Stimulated activated CD8-positive, alpha-beta memory T cell treated with anti-CD3 and anti-CD28 coated beads, Interleukin-2, amount 100 ng/mL, for 1 hour (primary cell): ENCODE measurements around the gene TMEM143.
A peak's percentile ranks its signal among the peaks of the same experiment; 100 is the strongest.
"Not testable (repeated sequence)": the region's sequence is repeated elsewhere in the genome, so short reads cannot be mapped to it uniquely, and the experiment has no call there.

Source experiments
- DNase-seq, 2 donors: peaks; one replicate each; pipeline ENCODE4 v3.0.0-alpha.2; 2020; ENCODE audit warnings: low read depth in 2 of 2

The TMEM143 gene

DNA sequence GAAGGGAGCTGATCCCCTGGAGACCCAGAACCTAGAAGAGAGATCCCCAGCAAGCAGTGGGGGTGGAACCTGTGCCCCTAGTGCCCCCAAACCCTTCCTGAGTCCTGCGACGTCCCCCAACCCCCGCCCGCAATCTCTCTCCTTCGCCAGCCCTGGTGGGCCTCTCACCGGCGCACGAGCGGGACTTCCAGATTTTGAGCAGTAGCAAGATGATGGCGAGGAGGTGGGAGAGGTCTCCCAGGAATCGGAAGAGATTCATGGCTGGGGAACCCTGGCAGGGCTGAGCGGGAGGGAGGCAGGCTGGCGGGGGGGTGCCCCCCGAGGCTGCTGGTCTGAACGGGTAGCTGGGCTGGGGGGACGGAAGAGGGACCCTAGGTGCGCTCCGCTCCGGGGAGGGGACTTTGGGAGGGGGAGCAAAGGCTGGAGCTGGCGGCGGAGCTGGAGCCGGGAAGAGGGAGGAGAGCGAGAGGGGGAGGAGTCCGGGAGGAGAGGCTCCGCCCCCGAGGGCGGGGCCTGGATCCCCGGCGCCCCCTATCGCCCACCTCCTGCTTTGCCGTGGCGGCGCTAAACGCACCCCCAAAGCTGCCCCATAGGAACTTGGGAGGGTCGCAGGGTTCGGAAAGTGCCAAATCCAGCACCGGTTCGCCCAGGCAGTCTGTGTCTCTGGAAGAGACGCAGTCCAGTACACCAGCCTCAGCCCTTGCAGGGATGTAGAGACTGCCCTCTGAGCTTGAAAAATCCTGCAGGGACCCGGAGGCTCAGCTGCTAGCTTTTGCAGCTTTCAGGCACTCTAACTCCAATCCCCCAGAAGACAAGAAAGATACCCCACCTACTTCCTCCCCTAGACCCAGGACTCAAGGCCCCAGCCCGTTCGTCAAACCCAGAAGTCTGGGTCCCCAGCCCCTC, 27.6 kb upstream of the TMEM143 start, which contains the start of gene KDELR1:
TSS of gene KDELR1 (minus strand) at position 452 of the 906 bp plus-strand sequence. CDS start at position 259, 193 bp downstream.
- DNase-seq = peak; percentile 55 to 58

DNA sequence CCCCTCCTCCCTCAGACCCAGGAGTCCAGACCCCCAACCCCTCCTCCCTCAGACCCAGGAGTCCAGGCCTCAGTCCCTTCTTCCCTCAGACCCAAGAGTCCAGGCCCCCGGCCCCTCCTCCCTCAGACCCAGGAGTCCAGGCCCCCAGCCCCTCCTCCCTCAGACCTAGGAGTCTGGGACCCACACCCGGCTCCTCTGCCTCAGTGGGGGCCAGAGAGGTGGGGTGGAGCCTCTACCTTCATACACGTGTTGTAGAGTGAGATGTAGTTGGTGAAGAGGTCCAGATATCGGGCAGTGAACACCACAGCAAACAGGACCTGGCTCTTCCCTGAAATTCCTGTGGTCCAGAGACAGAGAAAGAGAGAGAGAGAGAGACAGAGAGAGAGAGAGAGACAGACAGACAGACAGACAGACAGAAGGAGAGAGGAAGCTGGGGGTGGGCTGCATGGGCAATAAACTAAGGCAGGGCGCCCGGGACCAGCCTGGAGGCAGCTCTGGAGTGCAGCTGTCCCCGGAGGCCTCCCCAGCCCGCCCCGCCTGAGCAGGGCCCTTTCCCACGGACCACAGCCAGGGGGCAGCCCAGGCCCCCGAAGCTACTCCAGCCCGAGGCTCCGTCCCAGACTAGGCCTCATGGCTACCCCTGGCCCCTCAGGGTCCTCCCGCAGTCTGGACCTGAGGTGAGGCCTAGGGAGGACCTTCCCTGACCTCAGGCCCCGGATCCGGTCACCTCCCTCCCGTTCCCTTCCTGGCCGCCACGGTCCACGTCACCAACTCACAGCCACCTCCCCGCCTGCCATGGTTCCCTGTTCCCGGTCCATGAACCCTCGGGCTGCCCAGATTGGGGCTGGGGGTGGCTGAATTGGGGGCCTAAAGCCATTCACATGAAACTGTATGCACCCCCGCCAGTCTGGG, 26.7 kb upstream of the TMEM143 start:
- peak in 1 of 2 donors; percentile 42 for DNase-seq

DNA sequence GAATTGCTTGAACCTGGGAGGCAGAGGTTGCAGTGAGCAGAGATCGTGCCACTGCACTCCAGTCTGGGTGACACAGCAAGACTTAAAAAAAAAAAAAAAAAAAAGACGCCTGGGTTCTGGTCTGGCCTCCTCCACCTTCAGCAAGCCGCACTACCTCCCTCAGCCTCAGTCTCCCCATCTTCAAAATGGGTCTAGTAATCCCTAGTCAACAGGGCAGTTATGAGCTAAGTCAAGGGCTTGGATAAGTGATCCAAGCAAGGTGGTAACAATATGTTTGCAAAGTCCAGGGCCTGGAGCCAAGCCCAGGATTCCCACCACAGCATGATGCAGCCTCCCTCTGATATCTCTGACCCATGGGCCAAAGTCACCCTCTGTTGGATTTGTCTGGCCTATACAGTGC, 23.2 kb upstream of the TMEM143 start:
- no peak for DNase-seq

DNA sequence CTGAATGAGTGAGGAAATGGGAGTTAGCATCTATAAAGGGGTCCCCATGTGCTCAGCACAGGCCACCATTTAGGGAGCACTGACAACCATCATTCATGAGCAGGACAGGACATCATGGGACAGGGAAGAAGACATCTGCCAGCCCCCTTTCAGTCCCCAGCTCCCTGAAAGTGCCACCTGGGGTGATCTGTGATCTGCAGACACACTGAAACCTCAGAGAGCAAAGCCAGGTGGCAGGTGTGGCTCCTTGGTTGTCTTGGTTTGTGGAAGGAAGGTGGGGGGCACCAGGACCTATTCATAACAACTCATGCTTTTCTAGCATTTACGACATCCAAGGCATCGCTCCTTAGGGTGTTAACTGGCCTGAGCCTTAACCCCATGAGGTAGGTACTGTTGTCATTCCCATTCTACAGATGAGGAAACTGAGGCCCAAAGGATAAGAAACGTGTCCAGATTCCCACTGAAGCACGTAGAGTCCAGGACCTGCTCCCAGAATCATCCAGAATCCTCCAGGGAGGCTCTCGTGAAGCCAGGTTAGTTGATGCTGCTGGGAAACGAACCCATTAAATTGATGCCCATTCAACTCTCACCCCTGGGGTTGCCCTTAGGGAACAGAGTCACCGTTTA, 21.8 kb upstream of the TMEM143 start:
- no peak for DNase-seq

DNA sequence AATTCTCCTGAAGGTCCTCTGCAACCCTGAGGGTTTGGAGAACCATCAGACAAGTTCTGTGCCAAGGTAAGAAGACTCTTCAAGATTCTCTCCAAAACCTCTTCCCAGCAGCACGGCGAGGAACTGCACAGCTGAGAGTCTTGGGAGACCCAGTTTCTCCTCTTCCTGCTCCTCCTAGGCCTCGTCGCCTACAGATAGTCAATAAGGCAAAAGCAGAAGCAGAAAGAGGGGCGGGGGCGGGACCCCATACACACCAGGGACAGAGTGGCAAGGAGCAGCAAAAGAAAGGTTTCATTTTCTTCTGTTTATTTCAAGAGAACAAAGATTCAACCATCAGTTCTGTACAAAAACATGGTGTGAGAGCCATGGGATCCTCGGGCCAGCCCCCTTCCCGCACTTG, 18.5 kb upstream of the TMEM143 start:
- DNase-seq = no peak

DNA sequence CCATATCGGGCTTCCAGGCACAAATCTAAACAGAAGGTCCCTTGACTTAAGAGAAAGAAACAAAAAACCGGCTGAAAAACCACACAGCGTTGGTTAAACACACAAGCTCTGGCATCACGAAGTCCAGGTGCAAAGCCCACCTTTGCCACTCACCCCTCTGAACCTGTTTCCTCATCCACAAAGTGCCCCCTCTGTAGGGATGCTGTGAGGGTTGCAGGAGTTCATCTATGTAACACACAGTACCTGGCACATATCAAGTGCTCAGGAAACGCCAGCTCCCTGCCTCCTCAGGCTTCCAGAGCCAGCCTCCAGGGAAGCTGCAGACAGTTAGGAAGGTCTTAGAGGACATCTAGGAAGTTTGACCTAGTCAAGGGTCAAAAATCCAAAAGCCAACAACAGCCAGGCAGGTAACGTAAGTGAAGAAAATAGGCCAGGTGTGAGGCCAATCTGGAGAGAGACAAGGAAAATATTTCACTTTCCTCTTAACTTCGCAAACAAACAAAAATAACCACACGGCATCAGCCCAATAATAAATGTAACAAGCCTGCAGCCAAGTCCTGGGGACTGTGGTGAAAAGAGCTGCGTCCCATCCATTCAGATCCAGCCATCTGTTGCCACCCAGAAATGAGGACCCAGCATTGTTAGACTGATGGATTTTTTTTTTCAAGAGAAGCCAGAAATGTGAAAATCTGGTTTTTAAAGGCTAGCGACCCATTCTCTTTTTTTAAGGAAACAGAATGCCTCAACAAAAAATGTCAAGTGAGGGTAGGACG, 17.6 kb upstream of the TMEM143 start:
- DNase-seq = no peak

DNA sequence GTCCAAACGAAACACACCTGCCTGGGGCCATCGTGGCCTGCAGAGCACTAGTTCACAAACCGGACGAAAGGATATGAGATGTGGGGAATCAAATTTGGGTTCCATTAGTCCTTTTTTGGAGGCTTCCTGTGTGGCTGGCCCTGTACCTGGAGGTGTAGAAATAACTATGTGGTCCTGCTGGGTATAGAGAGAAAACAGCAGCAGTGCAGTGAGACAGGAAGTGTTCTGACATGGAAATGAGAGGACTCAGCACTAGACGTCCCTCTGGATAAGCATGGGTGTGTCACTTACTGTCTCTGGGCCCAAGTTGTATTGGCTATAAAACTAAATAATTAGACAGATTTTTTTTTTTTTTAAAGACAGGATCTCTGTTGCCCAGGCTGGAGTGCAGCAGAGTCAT, 15.3 kb upstream of the TMEM143 start:
- DNase-seq = no peak

DNA sequence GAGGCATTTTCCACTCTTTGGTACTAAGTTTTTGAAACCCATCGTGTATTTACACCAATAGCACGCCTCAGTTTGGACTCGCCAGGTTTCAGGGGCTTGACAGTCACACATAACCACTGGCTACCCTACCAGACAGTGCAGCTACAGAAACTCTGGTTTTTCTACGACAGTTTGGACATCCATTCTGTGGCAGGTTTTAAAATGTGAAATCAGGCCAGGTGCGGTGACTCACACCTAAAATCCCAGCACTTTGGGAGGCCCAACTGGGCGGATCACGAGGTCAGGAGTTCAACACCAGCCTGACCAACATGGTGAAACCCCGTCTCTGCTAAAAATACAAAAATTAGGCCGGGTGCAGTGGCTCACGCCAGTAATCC, 14.4 kb upstream of the TMEM143 start:
- no peak for DNase-seq

DNA sequence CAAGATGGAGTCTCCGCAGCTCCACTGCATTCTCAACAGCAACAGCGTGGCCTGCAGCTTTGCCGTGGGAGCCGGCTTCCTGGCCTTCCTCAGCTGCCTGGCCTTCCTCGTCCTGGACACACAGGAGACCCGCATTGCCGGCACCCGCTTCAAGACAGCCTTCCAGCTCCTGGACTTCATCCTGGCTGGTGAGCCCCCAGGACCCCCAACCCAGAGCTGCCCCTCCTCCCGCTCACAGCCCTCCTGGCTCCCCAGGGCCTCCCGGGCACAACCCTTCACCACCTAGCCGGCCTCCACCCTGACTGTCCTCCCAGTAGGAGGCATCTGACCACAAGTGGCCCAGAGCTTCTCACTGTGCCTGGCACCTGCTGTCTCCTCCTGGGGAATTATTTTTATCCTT, 9.8 kb upstream of the TMEM143 start:
- no peak for DNase-seq

DNA sequence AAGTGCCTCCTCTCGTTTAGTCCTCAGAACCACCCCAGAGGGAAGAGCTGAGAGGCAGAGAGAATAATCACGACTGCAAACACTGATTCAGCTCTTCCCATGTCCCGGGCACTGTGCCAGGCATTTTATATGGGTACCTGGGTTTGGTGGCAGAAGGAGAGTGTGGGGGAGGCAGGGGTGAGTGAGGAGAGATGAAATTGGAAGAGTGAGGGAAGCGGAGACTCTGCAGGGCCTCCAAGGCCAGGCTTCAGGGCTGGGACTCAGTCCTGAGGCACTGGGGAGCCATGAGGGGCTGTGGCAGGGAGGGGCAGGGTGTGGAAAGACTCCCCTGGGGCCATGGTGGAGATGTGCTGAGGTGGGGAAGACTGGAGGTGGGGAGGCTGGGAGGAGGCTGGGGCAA, 9.2 kb upstream of the TMEM143 start:
- no peak for DNase-seq

DNA sequence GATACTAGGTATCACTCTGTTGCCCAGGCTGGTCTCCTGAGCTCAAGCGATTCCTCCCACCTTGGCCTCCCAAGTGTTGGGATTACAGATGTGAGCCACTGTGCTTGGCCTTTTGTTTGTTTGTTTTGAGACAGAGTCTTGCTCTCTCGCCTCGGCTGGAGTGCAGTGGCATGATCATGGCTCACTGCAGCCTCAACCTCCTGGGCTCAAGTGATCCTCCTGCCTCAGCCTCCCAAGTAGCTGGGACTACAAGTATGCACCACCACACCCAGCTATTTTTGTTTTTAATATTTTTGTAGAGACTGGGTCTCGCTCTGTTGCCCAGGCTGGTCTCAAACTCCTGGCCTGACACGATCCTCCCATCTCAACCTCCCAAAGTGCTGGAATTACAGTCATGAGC, 8.0 kb upstream of the TMEM143 start:
- DNase-seq = not testable (repeated sequence)

DNA sequence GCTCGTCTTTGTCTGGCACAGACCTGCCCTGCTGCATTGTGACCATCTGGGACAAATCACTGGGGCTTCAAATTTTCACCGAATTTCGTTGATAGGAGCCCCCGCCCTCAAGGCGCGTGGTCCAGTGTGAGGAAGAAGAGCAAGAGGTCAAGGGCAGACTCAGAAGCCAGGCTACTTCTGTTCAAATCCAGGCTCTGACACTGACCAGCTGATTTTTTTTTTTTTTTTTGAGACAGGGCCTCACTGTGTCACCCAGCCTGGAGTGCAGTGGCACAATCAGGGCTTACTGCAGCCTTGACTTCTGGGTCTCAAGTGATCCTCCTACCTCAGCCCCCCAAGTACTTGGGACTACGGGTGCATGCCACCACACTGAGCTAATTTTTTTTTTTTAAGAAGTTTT, 7.6 kb upstream of the TMEM143 start:
- DNase-seq = no peak

DNA sequence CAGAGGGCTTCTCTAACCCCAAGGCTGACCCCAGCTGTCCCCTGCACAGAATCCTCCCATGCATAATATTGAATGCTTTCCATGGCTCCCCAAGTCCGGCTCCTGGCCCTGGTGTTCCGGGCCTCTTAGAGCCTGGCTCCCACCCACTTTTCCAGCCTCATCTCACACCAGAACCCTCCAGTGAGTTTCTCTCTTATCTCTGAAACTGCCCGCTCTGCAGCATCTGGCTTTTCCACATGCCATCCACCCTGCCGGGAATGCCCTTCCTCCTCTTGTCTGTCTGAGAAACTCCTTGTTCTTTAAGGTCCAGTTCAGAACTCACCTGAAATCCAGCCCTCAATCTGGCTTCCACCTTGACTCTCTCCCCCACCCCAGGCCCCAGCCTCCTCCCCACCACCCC, 7.2 kb upstream of the TMEM143 start:
- no peak for DNase-seq

DNA sequence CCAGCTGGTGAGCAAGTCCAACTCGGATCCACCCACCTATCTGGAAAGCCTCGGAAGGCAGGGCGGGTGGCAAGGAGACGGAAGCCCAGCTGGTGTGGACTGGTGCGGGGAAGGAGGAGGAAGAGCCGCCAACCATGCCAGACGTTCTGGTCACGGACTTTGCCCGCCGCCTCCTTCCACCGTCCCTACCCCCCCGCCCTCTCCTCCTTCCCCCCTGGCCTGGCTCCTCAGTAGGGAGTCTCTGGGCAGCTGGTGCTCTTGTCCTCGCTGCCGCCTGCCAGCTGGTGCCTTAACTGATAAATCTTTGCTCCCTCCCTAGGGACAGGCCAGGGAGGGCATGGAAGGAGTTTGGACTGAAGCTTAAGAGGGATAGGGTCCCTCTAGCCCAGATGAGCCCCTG, 5.2 kb upstream of the TMEM143 start:
- DNase-seq = no peak

DNA sequence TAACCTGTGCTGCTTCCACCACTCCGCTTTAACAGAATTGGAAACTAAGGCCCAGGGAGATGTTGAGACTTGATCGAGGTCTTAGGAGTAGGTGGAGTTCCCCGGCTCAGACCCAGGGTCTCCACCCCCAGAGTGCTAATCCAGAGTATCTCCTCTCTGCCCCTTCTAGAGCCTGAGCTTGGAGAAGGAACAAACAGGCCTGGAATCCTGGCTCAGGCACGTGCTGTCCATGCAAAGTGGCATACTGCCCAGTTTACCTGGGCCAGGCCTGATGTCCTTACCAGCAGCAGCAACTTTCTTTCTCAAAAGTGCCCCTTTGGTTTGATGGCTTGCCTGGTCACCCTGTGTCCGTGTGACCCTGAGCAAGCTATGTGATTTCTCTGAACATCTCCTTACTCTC, 4.1 kb upstream of the TMEM143 start:
- DNase-seq = no peak

DNA sequence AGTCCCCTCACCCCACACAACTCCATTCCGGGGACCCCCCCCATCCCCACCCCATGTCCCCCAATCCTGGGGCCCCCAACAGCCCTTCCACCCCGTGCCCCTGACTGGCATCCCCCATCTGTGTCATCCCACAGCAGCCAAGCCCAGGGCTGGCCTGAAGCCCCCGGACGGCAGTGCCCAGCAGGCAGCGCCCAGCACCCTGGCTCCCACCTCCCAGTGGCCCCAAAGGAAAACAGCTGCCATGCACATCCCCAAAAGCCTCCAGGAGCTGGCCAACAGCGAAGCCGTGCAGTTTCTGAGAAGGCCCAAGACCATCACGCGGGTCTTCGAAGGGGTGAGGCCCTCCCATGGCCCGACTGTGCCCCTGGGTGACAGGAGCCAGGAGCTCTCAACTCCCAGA, 1.9 kb upstream of the TMEM143 start:
- DNase-seq = no peak

DNA sequence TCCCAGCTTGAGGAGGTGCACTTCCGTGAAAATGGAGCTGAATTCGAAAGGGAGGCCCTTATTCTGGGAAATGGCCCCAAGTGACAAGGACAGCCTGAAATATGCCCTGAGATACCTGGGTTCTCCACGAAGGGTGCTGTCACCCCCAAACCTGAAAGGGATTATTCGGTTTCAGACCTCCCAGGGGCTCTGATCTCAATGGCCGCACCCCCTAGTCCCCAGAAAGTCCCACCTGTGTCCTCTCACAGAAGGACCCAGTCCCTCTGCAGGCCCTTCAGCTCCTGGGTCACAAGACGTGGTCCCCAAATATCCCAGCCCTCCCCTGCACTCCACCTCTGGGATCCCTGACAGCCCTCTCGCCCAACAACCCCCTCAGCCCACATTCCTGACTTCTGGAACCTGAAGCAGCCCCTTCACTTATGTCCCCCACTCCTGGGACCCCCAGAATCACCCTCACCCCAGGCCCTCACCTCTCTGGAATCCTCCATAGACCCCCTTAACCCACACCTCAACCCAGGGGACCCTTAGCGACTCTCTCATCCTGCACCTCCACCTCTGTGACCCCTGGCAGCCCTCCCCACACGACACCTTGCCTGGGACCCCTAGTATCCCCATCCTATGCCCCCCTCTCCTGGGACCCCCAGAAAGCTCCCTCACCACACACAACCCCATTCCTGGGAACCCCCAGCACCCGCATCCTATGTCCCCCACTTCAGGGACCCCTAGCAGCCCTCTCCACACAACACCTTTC, 1.0 kb upstream of the TMEM143 start:
- DNase-seq = no peak

DNA sequence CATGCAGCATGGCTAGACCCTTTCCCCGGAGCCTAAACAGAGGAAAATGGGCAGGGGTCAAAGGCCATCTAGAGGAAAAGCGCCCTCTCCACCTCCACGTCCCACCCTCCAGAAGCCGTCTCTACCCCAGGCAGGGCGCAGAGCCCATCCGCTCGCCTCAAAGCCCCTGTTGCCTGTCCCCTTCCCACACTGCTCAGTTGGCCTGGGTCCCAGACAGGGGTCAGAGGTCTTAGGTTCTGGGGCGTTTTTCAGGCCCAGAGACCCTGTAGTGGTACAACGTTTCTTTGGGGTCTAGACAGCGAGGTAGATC, 285 bp downstream of the TMEM143 start:
- DNase-seq = no peak

DNA sequence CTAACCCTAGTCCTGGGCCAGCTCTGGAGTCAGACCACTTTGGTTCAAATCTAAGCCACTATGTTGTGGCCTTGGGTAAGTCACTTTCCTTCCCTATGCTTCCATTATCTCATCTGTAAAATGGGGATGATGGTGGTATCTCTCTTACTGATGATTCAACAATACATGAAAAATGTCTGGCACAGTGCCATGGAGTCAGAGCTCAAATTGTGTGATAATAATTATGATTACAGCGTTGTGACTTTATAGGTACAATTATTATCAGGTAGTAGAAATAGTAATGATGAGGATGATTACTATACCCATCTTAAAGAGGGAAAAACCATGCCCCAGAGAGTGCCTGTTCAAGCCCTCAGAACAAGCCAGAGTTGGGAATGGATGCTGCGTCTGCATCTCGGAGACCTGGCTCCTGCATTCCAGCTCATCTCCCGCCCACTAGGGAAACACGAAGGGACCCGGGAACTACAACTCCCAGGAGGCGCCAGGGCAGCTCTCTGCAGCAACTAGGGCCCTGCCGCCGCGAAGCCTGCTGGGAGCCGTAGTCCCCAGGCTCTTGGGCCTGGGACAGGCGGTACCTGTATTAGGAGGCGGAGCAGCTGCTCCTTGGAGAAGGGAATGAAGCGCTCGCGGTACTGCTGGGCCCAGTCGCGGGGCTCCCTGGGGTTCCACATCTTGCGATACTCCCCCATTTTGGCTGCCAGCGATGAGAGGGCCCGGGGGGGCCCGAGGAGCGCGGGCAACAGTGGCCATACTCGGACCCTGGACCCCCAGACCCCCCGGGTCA, 832 bp downstream of the TMEM143 start:
- peak; percentile 68 to 77 for DNase-seq

DNA sequence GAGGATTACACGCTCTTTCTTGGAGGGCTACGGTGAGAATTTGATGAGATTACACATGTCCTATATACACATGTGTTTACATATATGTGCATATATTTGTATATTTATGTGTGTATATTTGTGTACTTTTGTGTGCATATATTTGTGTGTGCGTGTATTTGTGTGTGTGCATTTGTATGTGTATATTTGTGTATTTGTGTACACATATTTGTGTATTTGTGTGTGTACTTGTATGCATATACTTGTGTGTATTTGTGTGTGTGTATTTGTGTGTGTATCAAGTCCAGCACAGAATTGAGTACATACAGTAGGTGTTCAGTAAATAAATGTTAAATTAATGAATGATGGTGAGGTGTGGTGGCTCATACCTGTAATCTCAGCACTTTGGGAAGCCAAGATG, 1.8 kb downstream of the TMEM143 start:
- DNase-seq = no peak
